ENCODE data around the gene DUSP7. TPM values are rescaled to one million over a fixed set of nuclear protein-coding genes. Genes with fewer than 3 reads are reported as not detected.

DUSP7 gene
- polyA plus RNA-seq, 3 donors: 2.8 to 36.8 (median 3.9) TPM

DNA sequence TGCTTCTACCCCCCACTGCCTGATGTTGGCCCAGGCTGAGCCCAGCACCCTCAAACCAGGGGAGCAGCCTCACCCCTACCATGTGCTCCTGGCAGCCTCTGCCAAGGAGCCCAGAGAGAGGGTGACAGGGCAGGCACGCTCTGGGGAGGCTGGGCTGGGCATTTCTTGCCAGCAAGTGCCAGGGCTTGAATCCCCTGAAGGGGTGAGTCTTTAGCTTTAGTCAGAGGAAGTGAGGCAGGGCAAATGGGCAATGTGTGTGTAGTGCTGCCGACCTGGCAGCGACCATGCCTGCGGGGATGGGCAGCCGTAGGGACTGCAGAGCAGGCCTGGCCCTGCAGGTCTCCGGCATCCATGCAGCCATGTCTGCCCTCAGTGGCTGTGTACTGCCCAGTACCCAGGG, 18.1 kb downstream of the DUSP7 start:
- TF ChIP-seq, protein P1, sequence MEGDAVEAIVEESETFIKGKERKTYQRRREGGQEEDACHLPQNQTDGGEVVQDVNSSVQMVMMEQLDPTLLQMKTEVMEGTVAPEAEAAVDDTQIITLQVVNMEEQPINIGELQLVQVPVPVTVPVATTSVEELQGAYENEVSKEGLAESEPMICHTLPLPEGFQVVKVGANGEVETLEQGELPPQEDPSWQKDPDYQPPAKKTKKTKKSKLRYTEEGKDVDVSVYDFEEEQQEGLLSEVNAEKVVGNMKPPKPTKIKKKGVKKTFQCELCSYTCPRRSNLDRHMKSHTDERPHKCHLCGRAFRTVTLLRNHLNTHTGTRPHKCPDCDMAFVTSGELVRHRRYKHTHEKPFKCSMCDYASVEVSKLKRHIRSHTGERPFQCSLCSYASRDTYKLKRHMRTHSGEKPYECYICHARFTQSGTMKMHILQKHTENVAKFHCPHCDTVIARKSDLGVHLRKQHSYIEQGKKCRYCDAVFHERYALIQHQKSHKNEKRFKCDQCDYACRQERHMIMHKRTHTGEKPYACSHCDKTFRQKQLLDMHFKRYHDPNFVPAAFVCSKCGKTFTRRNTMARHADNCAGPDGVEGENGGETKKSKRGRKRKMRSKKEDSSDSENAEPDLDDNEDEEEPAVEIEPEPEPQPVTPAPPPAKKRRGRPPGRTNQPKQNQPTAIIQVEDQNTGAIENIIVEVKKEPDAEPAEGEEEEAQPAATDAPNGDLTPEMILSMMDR (IDR thresholded peaks at IDR 0.05): no peak
- H3K36me3 ChIP-seq (replicated peaks in 1 of 2; ENCODE audit: control insufficient read depth in 1 of 2, insufficient read depth in 2 of 2, low read length in 2 of 2): no peaks in the 10 kb centered on the region
- Mint-ChIP-seq H3K27me3 (ENCODE audit: low read depth in 3 of 3) (peaks cover 4 to 11% (median 4%) of the 10 kb centered on the region in 3 donors), H3K27ac (no peak overlapping the region), H3K36me3 (no peaks in the 10 kb centered on the region), H3K9me3 (no peaks in the 10 kb centered on the region), H3K4me3 (no peak overlapping the region), H3K4me1 (peaks cover 3% of the 10 kb centered on the region)
- H3K4me3 ChIP-seq (replicated peaks in 1 of 3; ENCODE audit: low read depth in 2 of 3, low read length in 3 of 3): no peak overlapping the region
- no peak overlapping the region for H3K4me2 ChIP-seq (replicated peaks; ENCODE audit: extremely low read depth, low read length, poor library complexity, severe bottlenecking)
- H3K9me3 ChIP-seq (replicated peaks in 1 of 2; ENCODE audit: control insufficient read depth in 1 of 2, insufficient read depth in 1 of 2, low read length in 2 of 2): no peaks in the 10 kb centered on the region
- DNase-seq: no peak
- no peaks in the 10 kb centered on the region for H4K20me1 ChIP-seq (ENCODE audit: insufficient read depth, low read length)
- no peaks in the 10 kb centered on the region for H3K4me1 ChIP-seq (ENCODE audit: control insufficient read depth in 1 of 2, insufficient read depth in 2 of 2, low read length in 2 of 2)
- no peaks in the 10 kb centered on the region for H3K79me2 ChIP-seq (ENCODE audit: insufficient read depth, low read length)
- H3K27ac ChIP-seq (ENCODE audit: low read depth in 1 of 2, low read length in 2 of 2): no peak overlapping the region
- H3K27me3 ChIP-seq (ENCODE audit: control insufficient read depth in 2 of 2, insufficient read depth in 2 of 2, low read length in 2 of 2): no peaks in the 10 kb centered on the region
- 90% methylated on average over 6 of the region's 6 CpGs for WGBS (ENCODE audit: insufficient coverage)
- intact Hi-C loops (cut with micrococcal nuclease): no loop called here
- no peak overlapping the region for H3K9ac ChIP-seq (ENCODE audit: insufficient read depth, low read length, poor library complexity, severe bottlenecking)
- H2AFZ ChIP-seq (ENCODE audit: insufficient read depth, low read depth, low read length, poor library complexity, severe bottlenecking): no peak overlapping the region

DNA sequence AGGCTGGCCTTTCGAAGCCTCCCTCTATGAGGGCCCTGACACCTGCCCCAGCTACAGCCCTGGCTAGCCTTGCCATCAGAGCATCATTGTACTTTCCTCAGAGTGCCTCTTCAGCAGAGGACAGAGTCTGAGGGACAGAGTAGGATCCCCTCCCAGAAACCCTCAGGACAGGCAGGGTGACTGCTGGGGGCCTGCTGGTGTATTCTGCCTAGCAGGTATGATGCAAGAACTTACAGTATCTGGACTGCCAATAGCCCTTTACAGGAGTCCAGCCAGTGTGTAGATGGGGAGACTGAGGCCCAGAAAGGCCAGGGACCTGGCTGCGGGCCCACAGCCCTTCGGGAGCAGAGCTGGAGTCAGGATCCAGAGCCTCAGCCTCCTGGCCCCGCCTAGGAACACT, 19.1 kb downstream of the DUSP7 start:
- Histone ChIP-seq H3K27me3 (ENCODE audit: control insufficient read depth in 2 of 2, insufficient read depth in 2 of 2, low read length in 2 of 2) (no peaks in the 10 kb centered on the region), H3K9me3 (replicated peaks in 1 of 2; ENCODE audit: control insufficient read depth in 1 of 2, insufficient read depth in 1 of 2, low read length in 2 of 2) (no peaks in the 10 kb centered on the region), H3K79me2 (ENCODE audit: insufficient read depth, low read length) (no peaks in the 10 kb centered on the region), H3K9ac (ENCODE audit: insufficient read depth, low read length, poor library complexity, severe bottlenecking) (peak overlapping the region; percentile 15), H3K27ac (ENCODE audit: low read depth in 1 of 2, low read length in 2 of 2) (no peak overlapping the region), H3K36me3 (replicated peaks in 1 of 2; ENCODE audit: control insufficient read depth in 1 of 2, insufficient read depth in 2 of 2, low read length in 2 of 2) (no peaks in the 10 kb centered on the region), H3K4me1 (ENCODE audit: control insufficient read depth in 1 of 2, insufficient read depth in 2 of 2, low read length in 2 of 2) (no peaks in the 10 kb centered on the region), H3K4me2 (replicated peaks; ENCODE audit: extremely low read depth, low read length, poor library complexity, severe bottlenecking) (no peak overlapping the region), H2AFZ (ENCODE audit: insufficient read depth, low read depth, low read length, poor library complexity, severe bottlenecking) (no peak overlapping the region), H3K4me3 (replicated peaks in 1 of 3; ENCODE audit: low read depth in 2 of 3, low read length in 3 of 3) (no peak overlapping the region), H4K20me1 (ENCODE audit: insufficient read depth, low read length) (no peaks in the 10 kb centered on the region)
- TF ChIP-seq, protein P1 (IDR thresholded peaks at IDR 0.05): no peak
- 100% methylated on average over 4 of the region's 4 CpGs for WGBS (ENCODE audit: insufficient coverage)
- Mint-ChIP-seq H3K9me3 (no peaks in the 10 kb centered on the region), H3K27me3 (ENCODE audit: low read depth in 3 of 3) (peaks cover 3 to 7% (median 4%) of the 10 kb centered on the region in 3 donors), H3K36me3 (no peaks in the 10 kb centered on the region), H3K27ac (no peak overlapping the region), H3K4me3 (no peak overlapping the region), H3K4me1 (peaks cover 3% of the 10 kb centered on the region)
- no peak for DNase-seq
- intact Hi-C loops (cut with micrococcal nuclease): no loop called here
